ENCODE measurements around the gene RPS18.
"Not testable (repeated sequence)": the region's sequence is repeated elsewhere in the genome, so short reads cannot be mapped to it uniquely, and the experiment has no call there.

Gene RPS18

GRCh38 chr6:33273129-33273923 is 1.5 kb downstream of the RPS18 start:
- no peak for DNase-seq

GRCh38 chr6:33273924-33274902 is 2.3 kb downstream of the RPS18 start:
- DNase-seq: no peak

- not testable (repeated sequence) for DNase-seq
These were observed 4.1 kb downstream of the RPS18 start for GRCh38 chr6:33275795-33276580.

- DNase-seq: no peak
These were observed 4.6 kb downstream of the RPS18 start for GRCh38 chr6:33276581-33276863.

- peak; percentile 80 to 86 for DNase-seq
These were observed 5.2 kb downstream of the RPS18 start, which contains the start of gene B3GALT4 for GRCh38 chr6:33276864-33277662. B3GALT4 (plus strand) TSS chr6:33277123; CDS start chr6:33277420, 297 bp downstream.

GRCh38 chr6:33277663-33278391 is 6.0 kb downstream of the RPS18 start:
- DNase-seq: peak in 1 of 2 experiments; percentile 40

- no peak for DNase-seq
These were observed 6.5 kb downstream of the RPS18 start for GRCh38 chr6:33278392-33278741.

- DNase-seq: no peak
These were observed 6.9 kb downstream of the RPS18 start for GRCh38 chr6:33278810-33279209.

- DNase-seq: no peak
These were observed 7.4 kb downstream of the RPS18 start for GRCh38 chr6:33279257-33279695.

GRCh38 chr6:33279971-33280511 is 8.2 kb downstream of the RPS18 start:
- no peak for DNase-seq

- no peak for DNase-seq
These were observed 8.7 kb downstream of the RPS18 start for GRCh38 chr6:33280539-33280938.

- not testable (repeated sequence) for DNase-seq
These were observed 13.3 kb downstream of the RPS18 start for GRCh38 chr6:33285214-33285613.

GRCh38 chr6:33286946-33287914 is 15.4 kb downstream of the RPS18 start:
- DNase-seq: no peak

GRCh38 chr6:33288141-33288920 is 16.5 kb downstream of the RPS18 start:
- DNase-seq: no peak

GRCh38 chr6:33288921-33289783 is 17.3 kb downstream of the RPS18 start, which contains the start of the genes PFDN6 and WDR46:
PFDN6 (plus strand) TSS chr6:33289601; CDS start chr6:33289857, 256 bp downstream.
WDR46 (minus strand) TSS chr6:33289239; CDS start chr6:33289170, 69 bp downstream.
- peak; percentile 75 to 83 for DNase-seq

- no peak for DNase-seq
These were observed 18.0 kb downstream of the RPS18 start for GRCh38 chr6:33289784-33290315.

- no peak for DNase-seq
These were observed 18.6 kb downstream of the RPS18 start for GRCh38 chr6:33290459-33290858.

Data from activated CD4-positive, alpha-beta T cell treated with anti-CD3 and anti-CD28 coated beads, Interleukin-2, amount 50 U/mL, for 48 hours (primary cell).